B cell (primary cell): Measurements from ENCODE around the gene IGF1R. TPM values are rescaled to one million over a fixed set of nuclear protein-coding genes. Genes with fewer than 3 reads are reported as not detected.

Experiments
- ATAC-seq: fragments of 200-7000 bp; cut with Tn5 transposase; one replicate; pipeline ENCODE4 v1.10.0; 2021; ENCODE audit warnings: low read depth, mild to moderate bottlenecking, moderate number of reproducible peaks, moderate library complexity
- CTCF ChIA-PET: fragments of 350-600 bp; sonication (Branson Sonifier 250); formaldehyde crosslinking; loops from one replicate; lab custom pipeline; 2021; ENCODE audit warnings: antibody characterized with exemption, inconsistent platforms; lab: Charles Lee
- POLR2A ChIA-PET: fragments of 350-600 bp; sonication (Branson Sonifier 250); formaldehyde crosslinking; loops from one replicate; lab custom pipeline; 2021; ENCODE audit warnings: antibody characterized with exemption; lab: Charles Lee
- DNase-seq: peaks from one replicate; pipeline ENCODE4 v3.0.0; 2013
- H2AFZ ChIP-seq: 2 replicates; pipeline ENCODE4 v1.6.1; 2012; ENCODE audit warnings: mild to moderate bottlenecking, low read depth, low read length; ENCODE audit not compliant: insufficient read depth, poor library complexity, severe bottlenecking
- H3K27ac ChIP-seq, 2 donors: 1 replicate in 1 of 2; 2 replicates in 1 of 2; pipeline ENCODE4 v1.5.1; 2012 to 2013; ENCODE audit warnings: low read length in 2 of 2, mild to moderate bottlenecking in 2 of 2, moderate library complexity in 1 of 2
- H3K27me3 ChIP-seq, 4 experiments: fragments of 200-600 bp in 1 of 4; sonication (generic) in 1 of 4; replicated peaks in 1 of 4; 1 replicate in 2 of 4; 2 replicates in 2 of 4; pipeline versions ENCODE4 v1.6.1 to v1.7.0; 2013 to 2016; ENCODE audit warnings: low read length in 3 of 4, mild to moderate bottlenecking in 2 of 4, mixed read lengths in 1 of 4, moderate library complexity in 1 of 4; ENCODE audit not compliant: insufficient read depth in 4 of 4, control insufficient read depth in 3 of 4; ENCODE audit errors: control extremely low read depth in 1 of 4
- H3K36me3 ChIP-seq, 2 experiments: replicated peaks in 1 of 2; 1 replicate in 1 of 2; 2 replicates in 1 of 2; pipeline versions ENCODE4 v1.6.1 to v1.7.1; 2013; ENCODE audit warnings: low read length in 1 of 2; ENCODE audit not compliant: insufficient read depth in 2 of 2, control insufficient read depth in 1 of 2; ENCODE audit errors: control extremely low read depth in 1 of 2, extremely low read depth in 1 of 2
- H3K4me1 ChIP-seq, 2 donors: fragments of 200-600 bp in 1 of 2; sonication (generic) in 1 of 2; 1 replicate in 1 of 2; 2 replicates in 1 of 2; pipeline versions ENCODE4 v1.5.1 to v1.6.1; 2013 to 2017; ENCODE audit warnings: low read length in 2 of 2; ENCODE audit not compliant: control insufficient read depth in 2 of 2, insufficient read depth in 2 of 2
- H3K4me2 ChIP-seq: replicated peaks from 2 replicates; pipeline ENCODE3; 2012; ENCODE audit warnings: mild to moderate bottlenecking, low read depth, low read length; ENCODE audit not compliant: poor library complexity, severe bottlenecking
- H3K4me3 ChIP-seq, 5 experiments: fragments of 200-600 bp in 1 of 5; sonication (generic) in 1 of 5; 1 replicate in 3 of 5; 2 replicates in 2 of 5; pipeline versions ENCODE4 v1.5.1 to v1.7.0; 2011 to 2016; ENCODE audit warnings: low read length in 4 of 5, mild to moderate bottlenecking in 4 of 5, low read depth in 2 of 5, control low read depth in 1 of 5, moderate library complexity in 1 of 5; ENCODE audit not compliant: insufficient read depth in 1 of 5; ENCODE audit errors: control extremely low read depth in 1 of 5, extremely low read depth in 1 of 5
- H3K79me2 ChIP-seq: fragments of 200-600 bp; sonication (generic); one replicate; pipeline ENCODE4 v1.6.0; 2016; ENCODE audit warnings: low read length; ENCODE audit not compliant: control insufficient read depth, insufficient read depth
- H3K9ac ChIP-seq: fragments of 200-600 bp; sonication (generic); 2 replicates; pipeline ENCODE4 v1.6.1; 2017; ENCODE audit warnings: mild to moderate bottlenecking, low read length, moderate library complexity
- H3K9me3 ChIP-seq, 3 donors: one replicate each; pipeline versions ENCODE4 v1.6.1 to v1.7.1; 2013; ENCODE audit warnings: low read length in 2 of 3; ENCODE audit not compliant: control insufficient read depth in 2 of 3, insufficient read depth in 1 of 3; ENCODE audit errors: control extremely low read depth in 1 of 3
- H4K20me1 ChIP-seq: 2 replicates; pipeline ENCODE4 v1.6.0; 2012; ENCODE audit warnings: mild to moderate bottlenecking, low read length; ENCODE audit not compliant: insufficient read depth, control insufficient read depth, poor library complexity, severe bottlenecking
- H3K27ac Mint-ChIP-seq: one replicate; pipeline ENCODE4 v1.8.0; 2021; ENCODE audit warnings: mixed read lengths
- H3K27me3 Mint-ChIP-seq: one replicate; pipeline ENCODE4 v1.8.0; 2021; ENCODE audit warnings: mixed read lengths
- H3K4me1 Mint-ChIP-seq: one replicate; pipeline ENCODE4 v1.8.0; 2021; ENCODE audit warnings: mixed read lengths
- H3K4me3 Mint-ChIP-seq: one replicate; pipeline ENCODE4 v1.8.0; 2021; ENCODE audit warnings: mixed read lengths
- H3K9me3 Mint-ChIP-seq: one replicate; pipeline ENCODE4 v1.8.0; 2022; ENCODE audit warnings: mixed read lengths; ENCODE audit not compliant: insufficient read depth
- CTCF ChIP-seq: fragments of 200-600 bp; IDR thresholded peaks from one replicate; pipeline ENCODE4 v1.8.0; 2022; ENCODE audit warnings: antibody characterized with exemption, mild to moderate bottlenecking
- EZH2 ChIP-seq: IDR thresholded peaks from 2 replicates; pipeline ENCODE4 v1.6.1; 2012; ENCODE audit warnings: borderline replicate concordance, low read depth, mild to moderate bottlenecking, moderate library complexity, low read length; ENCODE audit not compliant: insufficient read depth, poor library complexity, severe bottlenecking
- WGBS: methylation state at CpG from one replicate; pipeline ENCODE4 v1.1.5; 2013; ENCODE audit warnings: missing lambda C conversion rate; ENCODE audit not compliant: insufficient coverage; 5-methylcytosine and 5-hydroxymethylcytosine counted together
- intact Hi-C: fragments of 100-400 bp; cut with micrococcal nuclease; formaldehyde crosslinking; loops from one replicate; pipeline ENCODE4 v1.10.0; 2022
- polyA plus RNA-seq: library from polyadenylated mRNA; depleted of rRNA; stranded (reverse); fragments of >200 nt; gene quantifications from 2 replicates; pipeline ENCODE4 v1.2.3, GENCODE V29; 2012
- total RNA-seq, 2 donors: library from RNA; stranded (reverse); fragments of 120-200 nt in 1 of 2; gene quantifications; 1 replicate in 1 of 2; 2 replicates in 1 of 2; pipeline versions ENCODE4 v1.2.3 to v1.2.4, GENCODE V29; 2013 to 2022

The IGF1R gene
- total and polyA plus RNA-seq, 2 donors (not counting 1 experiment from before 2014, with no cell fraction given): 5.4 to 23.1 TPM

- Mint-ChIP-seq H3K4me1 (peaks cover 15% of the 10 kb centered on the region), H3K27ac (peak overlapping the region; percentile 93), H3K27me3 (peaks cover 5% of the 10 kb centered on the region), H3K4me3 (peak overlapping the region; percentile 86), H3K9me3 (no peaks in the 10 kb centered on the region)
- no peaks in the 10 kb centered on the region for H3K27me3 ChIP-seq
- ChIA-PET POLR2A (no interaction called here), CTCF (interaction anchor here (1.3 kb wide), 1 partner anchor 16 kb away, joined by 3 read pairs; no protein-coding TSS in a partner anchor)
- intact Hi-C loops: loop anchor here (1.0 kb wide), 1 partner anchor 217 kb away; the partner anchor contains the start of gene IGF1R
- H3K79me2 ChIP-seq: no peaks in the 10 kb centered on the region
- ATAC-seq (peak; percentile 94), DNase-seq (peak; percentile 83)
- no peak for TF ChIP-seq EZH2
- no peak for TF ChIP-seq CTCF
- peak overlapping the region; percentile 74 for H2AFZ ChIP-seq
- peaks cover 8 to 14% of the 10 kb centered on the region in 2 donors for H3K4me1 ChIP-seq
- no peaks in the 10 kb centered on the region for H3K36me3 ChIP-seq
- peak overlapping the region; percentile 74 for H3K4me2 ChIP-seq
- H3K9ac ChIP-seq: peak overlapping the region; percentile 55
- 51% methylated on average over 37 of the region's 50 CpGs for WGBS
- H4K20me1 ChIP-seq: no peaks in the 10 kb centered on the region
- peak overlapping the region; percentile 68 to 75 for H3K27ac ChIP-seq
- H3K4me3 ChIP-seq: peak overlapping the region; percentile 50 to 63 (median 57)
- H3K9me3 ChIP-seq: peaks cover 0 to 8% (median 0%) of the 10 kb centered on the region in 3 donors
These were observed 217.3 kb downstream of the IGF1R start for GRCh38 chr15:98865397-98866339.
